ENCODE results near the gene DYSF. TPM values are rescaled to one million over a fixed set of nuclear protein-coding genes. Genes with fewer than 3 reads are reported as not detected.
A peak's percentile ranks its signal among the peaks of the same experiment; 100 is the strongest.

DYSF gene
- total RNA-seq, 4 donors from 2014 or later, result 2.8 to 14.9 (median 4.0) TPM

- no peak overlapping the region for H3K4me3 ChIP-seq
- no peaks in the 10 kb centered on the region for H3K27me3 ChIP-seq
- H3K4me1 ChIP-seq, result peaks cover 0 to 15% (median 7%) of the 10 kb centered on the region in 4 donors
- no peak for DNase-seq
- no peaks in the 10 kb centered on the region for H3K36me3 ChIP-seq
- no peak for TF ChIP-seq POLR2A (IDR thresholded peaks at IDR 0.05)
- TF ChIP-seq, protein P1, sequence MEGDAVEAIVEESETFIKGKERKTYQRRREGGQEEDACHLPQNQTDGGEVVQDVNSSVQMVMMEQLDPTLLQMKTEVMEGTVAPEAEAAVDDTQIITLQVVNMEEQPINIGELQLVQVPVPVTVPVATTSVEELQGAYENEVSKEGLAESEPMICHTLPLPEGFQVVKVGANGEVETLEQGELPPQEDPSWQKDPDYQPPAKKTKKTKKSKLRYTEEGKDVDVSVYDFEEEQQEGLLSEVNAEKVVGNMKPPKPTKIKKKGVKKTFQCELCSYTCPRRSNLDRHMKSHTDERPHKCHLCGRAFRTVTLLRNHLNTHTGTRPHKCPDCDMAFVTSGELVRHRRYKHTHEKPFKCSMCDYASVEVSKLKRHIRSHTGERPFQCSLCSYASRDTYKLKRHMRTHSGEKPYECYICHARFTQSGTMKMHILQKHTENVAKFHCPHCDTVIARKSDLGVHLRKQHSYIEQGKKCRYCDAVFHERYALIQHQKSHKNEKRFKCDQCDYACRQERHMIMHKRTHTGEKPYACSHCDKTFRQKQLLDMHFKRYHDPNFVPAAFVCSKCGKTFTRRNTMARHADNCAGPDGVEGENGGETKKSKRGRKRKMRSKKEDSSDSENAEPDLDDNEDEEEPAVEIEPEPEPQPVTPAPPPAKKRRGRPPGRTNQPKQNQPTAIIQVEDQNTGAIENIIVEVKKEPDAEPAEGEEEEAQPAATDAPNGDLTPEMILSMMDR (IDR thresholded peaks at IDR 0.05), result no peak
- H3K27ac ChIP-seq, result no peak overlapping the region
- H3K9me3 ChIP-seq, result peaks cover 0 to 15% (median 0%) of the 10 kb centered on the region in 4 donors
Observed at GRCh38 chr2:71464389-71464788, 11.0 kb downstream of the DYSF start.

GRCh38 chr2:71465356-71465755, 12.0 kb downstream of the DYSF start:
- no peaks in the 10 kb centered on the region for H3K27me3 ChIP-seq
- TF ChIP-seq, protein P1 (IDR thresholded peaks at IDR 0.05), result no peak
- TF ChIP-seq POLR2A (IDR thresholded peaks at IDR 0.05), result no peak

GRCh38 chr2:71465961-71466300, 12.6 kb downstream of the DYSF start:
- Histone ChIP-seq H3K9me3 (peaks cover 0 to 15% (median 0%) of the 10 kb centered on the region in 4 donors), H3K36me3 (no peaks in the 10 kb centered on the region), H3K4me1 (peaks cover 0 to 15% (median 7%) of the 10 kb centered on the region in 4 donors), H3K27ac (peak overlapping the region in 2 of 4 donors; percentile 6 to 29), H3K27me3 (no peaks in the 10 kb centered on the region), H3K4me3 (peak overlapping the region in 3 of 4 donors; percentile 49 to 68 (median 60))
- no peak for TF ChIP-seq POLR2A (IDR thresholded peaks at IDR 0.05)
- TF ChIP-seq, protein P1 (IDR thresholded peaks at IDR 0.05), result no peak
- no peak for DNase-seq

More at GRCh38 chr2:71465356-71465755, 12.0 kb downstream of the DYSF start:
- H3K9me3 ChIP-seq, result peaks cover 0 to 15% (median 0%) of the 10 kb centered on the region in 4 donors
- H3K4me3 ChIP-seq, result no peak overlapping the region
- no peak for DNase-seq
- no peak overlapping the region for H3K27ac ChIP-seq
- peaks cover 0 to 15% (median 7%) of the 10 kb centered on the region in 4 donors for H3K4me1 ChIP-seq
- no peaks in the 10 kb centered on the region for H3K36me3 ChIP-seq

DNA sequence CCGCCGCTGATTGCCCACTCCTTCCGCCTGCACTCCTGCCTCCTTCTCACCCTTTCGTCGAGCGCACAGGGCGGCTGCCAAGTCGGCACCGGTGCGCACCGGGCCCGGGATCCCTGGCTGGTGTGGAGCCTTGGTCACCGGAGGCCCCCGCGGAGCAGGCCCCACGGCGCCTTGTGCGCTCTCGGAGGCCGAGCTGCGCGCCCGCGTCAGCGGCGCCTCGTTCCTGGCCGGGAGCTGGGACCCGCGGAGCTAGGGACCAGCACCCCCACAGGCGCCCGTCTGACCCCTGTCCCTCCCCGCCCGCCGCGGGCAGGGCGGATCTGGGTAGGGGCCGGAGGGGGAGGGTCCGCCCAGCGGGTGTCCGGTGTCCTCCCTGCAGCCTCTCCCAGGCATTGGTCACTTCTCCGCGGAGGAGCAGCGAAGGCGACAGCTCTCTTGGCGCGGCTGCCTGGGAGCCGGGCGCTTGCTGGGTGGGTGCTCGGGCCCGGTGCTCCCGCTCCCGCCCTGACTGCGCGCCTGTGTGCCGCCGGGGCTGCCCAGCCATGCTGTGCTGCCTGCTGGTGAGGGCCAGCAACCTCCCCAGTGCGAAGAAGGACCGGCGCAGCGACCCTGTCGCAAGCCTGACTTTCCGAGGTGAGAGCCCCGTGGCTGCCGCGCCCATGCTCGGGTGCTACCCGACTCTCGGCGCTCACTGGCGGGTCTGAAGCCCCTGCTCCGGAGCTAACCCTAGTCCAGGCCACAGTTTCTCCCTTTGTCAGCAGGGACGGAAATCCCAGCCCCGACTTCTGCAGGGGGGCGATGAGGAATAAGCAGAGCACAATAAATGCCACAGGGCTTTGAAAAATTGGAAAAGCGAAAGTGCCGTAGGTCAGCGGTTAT, 13.2 kb downstream of the DYSF start:
- peaks cover 0 to 15% (median 0%) of the 10 kb centered on the region in 4 donors for H3K9me3 ChIP-seq
- no peaks in the 10 kb centered on the region for H3K36me3 ChIP-seq
- H3K27me3 ChIP-seq, result no peaks in the 10 kb centered on the region
- DNase-seq, result no peak
- peaks cover 0 to 15% (median 7%) of the 10 kb centered on the region in 4 donors for H3K4me1 ChIP-seq
- H3K27ac ChIP-seq, result peak overlapping the region in 3 of 4 donors; percentile 6 to 29 (median 17)
- H3K4me3 ChIP-seq, result peak overlapping the region; percentile 32 to 68 (median 54)
- TF ChIP-seq POLR2A (IDR thresholded peaks at IDR 0.05), result no peak
- TF ChIP-seq, protein P1 (IDR thresholded peaks at IDR 0.05), result no peak

DNA sequence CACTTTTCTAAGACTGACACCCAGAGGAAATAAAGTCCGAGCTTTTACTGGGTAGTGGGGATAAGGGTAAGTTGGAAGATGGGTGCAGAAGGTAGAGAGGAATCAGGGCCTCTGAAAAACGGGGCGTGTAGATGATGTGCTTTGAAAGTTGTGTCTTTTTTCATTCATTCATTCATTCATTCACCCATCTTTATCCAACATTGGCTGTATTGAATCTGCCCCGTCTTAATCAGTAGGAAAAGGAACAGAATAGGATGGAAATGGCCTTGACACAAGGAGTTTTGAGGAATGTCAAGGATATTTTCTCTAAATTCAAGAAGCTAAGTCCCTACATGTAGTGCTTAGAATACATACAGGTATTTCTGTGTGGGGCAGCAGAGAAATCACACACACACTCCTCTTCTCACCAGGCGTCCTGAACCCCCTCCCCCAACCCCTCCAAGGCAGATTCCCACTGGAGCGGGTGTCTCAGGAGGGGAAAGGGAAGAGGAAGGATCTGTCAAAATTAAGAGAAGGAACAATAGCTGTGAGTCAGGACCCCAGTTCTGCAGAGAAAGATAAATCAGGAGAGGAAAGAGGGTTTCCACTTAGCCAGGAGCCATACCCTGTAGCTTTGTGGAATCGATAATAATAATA, 13.9 kb downstream of the DYSF start:
- Histone ChIP-seq H3K36me3 (no peaks in the 10 kb centered on the region), H3K4me1 (peaks cover 0 to 15% (median 7%) of the 10 kb centered on the region in 4 donors), H3K9me3 (peaks cover 0 to 8% (median 0%) of the 10 kb centered on the region in 4 donors), H3K27me3 (no peaks in the 10 kb centered on the region), H3K27ac (peak overlapping the region in 1 of 4 donors; percentile 6), H3K4me3 (peak overlapping the region; percentile 32 to 68 (median 54))
- DNase-seq, result no peak
- TF ChIP-seq, protein P1 (IDR thresholded peaks at IDR 0.05), result no peak
- no peak for TF ChIP-seq POLR2A (IDR thresholded peaks at IDR 0.05)

Measured in Peyer's patch (tissue), 4 donors.